GM21825 (cell line): ENCODE measurements around the gene ARHGEF5.

Experiments used
- ATAC-seq: cut with Tn5 transposase; IDR thresholded peaks from one replicate; pipeline ENCODE4 v1.9.1; 2021; ENCODE audit warnings: mild to moderate bottlenecking, moderate library complexity; ENCODE audit not compliant: unreplicated experiment

ARHGEF5 gene

GRCh38 chr7:144379776-144380384 lies 24.7 kb downstream of the ARHGEF5 start:
- no peak for ATAC-seq

- ATAC-seq, result peak; percentile 59
Measured at GRCh38 chr7:144384071-144384470, 28.9 kb downstream of the ARHGEF5 start.

- ATAC-seq, result no peak
Measured at GRCh38 chr7:144384555-144385245, 29.5 kb downstream of the ARHGEF5 start.

GRCh38 chr7:144386741-144387140 lies 31.5 kb downstream of the ARHGEF5 start:
- no peak for ATAC-seq

- ATAC-seq, result no peak
Measured at GRCh38 chr7:144388950-144389349, 33.7 kb downstream of the ARHGEF5 start.

- no peak for ATAC-seq
Measured at GRCh38 chr7:144390481-144390880, 35.3 kb downstream of the ARHGEF5 start.

GRCh38 chr7:144391014-144391413 lies 35.8 kb downstream of the ARHGEF5 start:
- ATAC-seq, result no peak

- peak; percentile 76 for ATAC-seq
Measured at GRCh38 chr7:144391823-144392255, 36.6 kb downstream of the ARHGEF5 start.

- ATAC-seq, result no peak
Measured at GRCh38 chr7:144397086-144397485, 41.9 kb downstream of the ARHGEF5 start.

- no peak for ATAC-seq
Measured at GRCh38 chr7:144398291-144398690, 43.1 kb downstream of the ARHGEF5 start.

GRCh38 chr7:144398911-144399310 lies 43.7 kb downstream of the ARHGEF5 start:
- ATAC-seq, result no peak

GRCh38 chr7:144399946-144400345 lies 44.7 kb downstream of the ARHGEF5 start:
- no peak for ATAC-seq

- ATAC-seq, result no peak
Measured at GRCh38 chr7:144401490-144401889, 46.3 kb downstream of the ARHGEF5 start.

GRCh38 chr7:144403102-144403501 lies 47.9 kb downstream of the ARHGEF5 start:
- ATAC-seq, result no peak

- no peak for ATAC-seq
Measured at GRCh38 chr7:144403649-144404061, 48.5 kb downstream of the ARHGEF5 start, which contains the start of gene NOBOX. TSS of gene NOBOX (minus strand) at chr7:144403693.

- ATAC-seq, result no peak
Measured at GRCh38 chr7:144404946-144405345, 49.7 kb downstream of the ARHGEF5 start.

- no peak for ATAC-seq
Measured at GRCh38 chr7:144407266-144407931, 52.2 kb downstream of the ARHGEF5 start.

- no peak for ATAC-seq
Measured at GRCh38 chr7:144408121-144408520, 52.9 kb downstream of the ARHGEF5 start.

- no peak for ATAC-seq
Measured at GRCh38 chr7:144410441-144410840, 55.2 kb downstream of the ARHGEF5 start.

GRCh38 chr7:144414815-144415214 lies 59.6 kb downstream of the ARHGEF5 start:
- ATAC-seq, result no peak

- ATAC-seq, result no peak
Measured at GRCh38 chr7:144415858-144416257, 60.7 kb downstream of the ARHGEF5 start.

GRCh38 chr7:144416341-144416740 lies 61.1 kb downstream of the ARHGEF5 start:
- ATAC-seq, result no peak
